Stimulated activated naive CD8-positive, alpha-beta T cell treated with anti-CD3 and anti-CD28 coated beads, Interleukin-15, Interleukin-2, amounts not matched to agents 100 ng/mL and 50 ng/mL, for 24 hours (primary cell): ENCODE data around the gene GCLC.

Experiments used
- H3K27ac Mint-ChIP-seq: one replicate; pipeline ENCODE4 v1.8.0; 2021; ENCODE audit warnings: mild to moderate bottlenecking, mixed read lengths
- H3K27me3 Mint-ChIP-seq: one replicate; pipeline ENCODE4 v1.8.0; 2021; ENCODE audit warnings: mixed read lengths
- H3K36me3 Mint-ChIP-seq: one replicate; pipeline ENCODE4 v1.8.0; 2021; ENCODE audit warnings: low read depth, mixed read lengths
- H3K4me1 Mint-ChIP-seq: one replicate; pipeline ENCODE4 v1.8.0; 2021; ENCODE audit warnings: low read depth, mixed read lengths
- H3K4me3 Mint-ChIP-seq: one replicate; pipeline ENCODE4 v1.8.0; 2021; ENCODE audit warnings: mild to moderate bottlenecking, mixed read lengths
- H3K9me3 Mint-ChIP-seq: one replicate; pipeline ENCODE4 v1.8.0; 2021; ENCODE audit warnings: mixed read lengths

GCLC gene

GRCh38 chr6:53520320-53520928, 24.5 kb downstream of the GCLC start:
- H3K36me3 Mint-ChIP-seq = peaks cover 9% of the 10 kb centered on the region
- H3K9me3 Mint-ChIP-seq = no peaks in the 10 kb centered on the region
- H3K27me3 Mint-ChIP-seq = no peaks in the 10 kb centered on the region
- H3K4me3 Mint-ChIP-seq = no peak overlapping the region
- no peaks in the 10 kb centered on the region for H3K4me1 Mint-ChIP-seq
- H3K27ac Mint-ChIP-seq = no peak overlapping the region

- no peaks in the 10 kb centered on the region for H3K27me3 Mint-ChIP-seq
- H3K4me3 Mint-ChIP-seq = no peak overlapping the region
- H3K9me3 Mint-ChIP-seq = no peaks in the 10 kb centered on the region
- peaks cover 14% of the 10 kb centered on the region for H3K36me3 Mint-ChIP-seq
- no peaks in the 10 kb centered on the region for H3K4me1 Mint-ChIP-seq
- no peak overlapping the region for H3K27ac Mint-ChIP-seq
Observed at GRCh38 chr6:53518862-53519261, 26.0 kb downstream of the GCLC start.

DNA sequence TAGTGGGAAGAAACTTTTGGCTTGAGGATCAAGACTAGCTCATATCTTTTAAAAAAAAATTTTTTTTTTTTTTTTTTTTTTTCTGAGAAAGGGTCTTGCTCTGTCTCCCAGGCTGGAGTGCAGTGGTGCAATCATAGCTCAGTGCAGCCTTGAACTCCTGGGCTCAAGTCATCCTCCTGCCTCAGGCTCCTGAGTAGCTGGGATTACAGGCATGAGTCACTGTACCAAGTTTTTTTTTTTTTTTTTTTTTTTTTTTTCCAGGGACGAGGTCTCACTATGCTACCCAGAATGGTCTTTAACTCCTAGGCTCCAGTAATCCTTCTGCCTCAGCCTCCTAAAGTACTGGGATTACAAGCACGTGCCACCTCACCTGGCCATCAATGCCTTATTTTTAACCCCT, 27.9 kb downstream of the GCLC start:
- H3K9me3 Mint-ChIP-seq = no peaks in the 10 kb centered on the region
- no peak overlapping the region for H3K4me3 Mint-ChIP-seq
- H3K4me1 Mint-ChIP-seq = no peaks in the 10 kb centered on the region
- H3K27ac Mint-ChIP-seq = no peak overlapping the region
- peaks cover 28% of the 10 kb centered on the region for H3K36me3 Mint-ChIP-seq
- H3K27me3 Mint-ChIP-seq = no peaks in the 10 kb centered on the region

GRCh38 chr6:53514677-53515076, 30.2 kb downstream of the GCLC start:
- Mint-ChIP-seq H3K9me3 (no peaks in the 10 kb centered on the region), H3K27me3 (no peaks in the 10 kb centered on the region), H3K4me3 (no peak overlapping the region), H3K36me3 (peaks cover 40% of the 10 kb centered on the region), H3K4me1 (no peaks in the 10 kb centered on the region), H3K27ac (no peak overlapping the region)

GRCh38 chr6:53513519-53513966, 31.4 kb downstream of the GCLC start:
- H3K4me3 Mint-ChIP-seq = no peak overlapping the region
- no peaks in the 10 kb centered on the region for H3K9me3 Mint-ChIP-seq
- no peaks in the 10 kb centered on the region for H3K27me3 Mint-ChIP-seq
- H3K27ac Mint-ChIP-seq = no peak overlapping the region
- peaks cover 45% of the 10 kb centered on the region for H3K36me3 Mint-ChIP-seq
- no peaks in the 10 kb centered on the region for H3K4me1 Mint-ChIP-seq

- Mint-ChIP-seq H3K27me3 (no peaks in the 10 kb centered on the region), H3K36me3 (peaks cover 50% of the 10 kb centered on the region), H3K4me1 (no peaks in the 10 kb centered on the region), H3K9me3 (no peaks in the 10 kb centered on the region), H3K27ac (no peak overlapping the region), H3K4me3 (no peak overlapping the region)
Observed at GRCh38 chr6:53513056-53513455, 31.8 kb downstream of the GCLC start.

- Mint-ChIP-seq H3K4me3 (no peak overlapping the region), H3K4me1 (no peaks in the 10 kb centered on the region), H3K36me3 (peaks cover 50% of the 10 kb centered on the region), H3K27me3 (no peaks in the 10 kb centered on the region), H3K27ac (no peak overlapping the region), H3K9me3 (no peaks in the 10 kb centered on the region)
Observed at GRCh38 chr6:53512626-53513025, 32.3 kb downstream of the GCLC start.

DNA sequence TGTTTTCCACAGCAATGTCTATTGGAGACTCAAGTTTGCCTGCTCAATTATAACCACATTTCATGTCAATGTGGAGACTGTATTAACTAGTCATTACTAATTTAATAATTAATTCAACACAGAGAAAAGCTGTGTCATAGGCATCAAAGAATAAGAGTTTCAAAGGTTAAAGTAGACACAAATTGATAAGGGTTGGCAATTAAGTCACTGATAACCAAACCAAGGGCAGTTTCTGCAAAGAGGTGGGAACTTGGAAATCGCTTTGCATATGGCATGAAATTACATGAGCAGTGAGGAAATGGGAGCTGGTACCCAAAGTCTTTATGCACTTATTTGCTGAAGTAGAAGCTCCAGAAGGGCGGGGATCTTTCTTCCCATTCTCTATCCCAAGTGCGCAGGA, 34.2 kb downstream of the GCLC start:
- Mint-ChIP-seq H3K36me3 (peaks cover 56% of the 10 kb centered on the region), H3K9me3 (no peaks in the 10 kb centered on the region), H3K4me1 (no peaks in the 10 kb centered on the region)

DNA sequence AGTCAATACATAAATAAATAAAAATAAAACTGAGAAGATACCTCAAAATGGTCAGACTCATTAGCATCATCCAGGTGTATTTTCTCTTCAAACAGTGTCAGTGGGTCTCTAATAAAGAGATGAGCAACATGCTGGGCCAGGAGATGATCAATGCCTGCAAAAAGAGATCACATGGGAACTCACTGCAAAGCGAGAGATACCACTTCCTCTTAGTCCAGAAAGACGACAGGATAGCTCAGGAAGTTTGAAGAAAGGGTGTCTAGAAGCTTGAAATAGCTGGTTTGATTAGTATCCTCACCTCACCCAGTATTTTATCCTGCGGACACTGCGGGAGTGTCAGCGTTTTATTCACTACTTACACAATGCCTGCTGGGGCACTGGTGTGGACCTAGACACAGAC, 38.0 kb downstream of the GCLC start:
- Mint-ChIP-seq H3K4me3 (no peak overlapping the region), H3K36me3 (peaks cover 65% of the 10 kb centered on the region), H3K27me3 (no peaks in the 10 kb centered on the region), H3K4me1 (no peaks in the 10 kb centered on the region), H3K9me3 (no peaks in the 10 kb centered on the region), H3K27ac (no peak overlapping the region)

More for the DNA sequence above, 34.2 kb downstream of the GCLC start:
- H3K4me3 Mint-ChIP-seq = no peak overlapping the region
- H3K27ac Mint-ChIP-seq = no peak overlapping the region
- H3K27me3 Mint-ChIP-seq = no peaks in the 10 kb centered on the region

GRCh38 chr6:53504512-53504911, 40.4 kb downstream of the GCLC start:
- H3K27ac Mint-ChIP-seq = no peak overlapping the region
- H3K36me3 Mint-ChIP-seq = peaks cover 66% of the 10 kb centered on the region
- no peaks in the 10 kb centered on the region for H3K4me1 Mint-ChIP-seq
- H3K27me3 Mint-ChIP-seq = no peaks in the 10 kb centered on the region
- no peak overlapping the region for H3K4me3 Mint-ChIP-seq
- H3K9me3 Mint-ChIP-seq = no peaks in the 10 kb centered on the region

GRCh38 chr6:53503060-53503459, 41.8 kb downstream of the GCLC start:
- Mint-ChIP-seq H3K27ac (no peak overlapping the region), H3K27me3 (no peaks in the 10 kb centered on the region), H3K4me1 (no peaks in the 10 kb centered on the region), H3K4me3 (no peak overlapping the region), H3K9me3 (no peaks in the 10 kb centered on the region), H3K36me3 (peaks cover 65% of the 10 kb centered on the region)

GRCh38 chr6:53501432-53501831, 43.5 kb downstream of the GCLC start:
- Mint-ChIP-seq H3K4me1 (no peaks in the 10 kb centered on the region), H3K36me3 (peaks cover 57% of the 10 kb centered on the region), H3K27ac (no peak overlapping the region), H3K9me3 (no peaks in the 10 kb centered on the region), H3K27me3 (no peaks in the 10 kb centered on the region), H3K4me3 (no peak overlapping the region)

GRCh38 chr6:53500095-53500494, 44.8 kb downstream of the GCLC start:
- Mint-ChIP-seq H3K27me3 (no peaks in the 10 kb centered on the region), H3K4me3 (no peak overlapping the region), H3K27ac (no peak overlapping the region), H3K36me3 (peaks cover 44% of the 10 kb centered on the region), H3K4me1 (no peaks in the 10 kb centered on the region), H3K9me3 (no peaks in the 10 kb centered on the region)

- Mint-ChIP-seq H3K9me3 (no peaks in the 10 kb centered on the region), H3K27me3 (peaks cover 6% of the 10 kb centered on the region), H3K27ac (no peak overlapping the region), H3K4me1 (peaks cover 7% of the 10 kb centered on the region), H3K36me3 (peaks cover 37% of the 10 kb centered on the region), H3K4me3 (no peak overlapping the region)
Observed at GRCh38 chr6:53499094-53499493, 45.8 kb downstream of the GCLC start.

GRCh38 chr6:53498649-53499048, 46.3 kb downstream of the GCLC start:
- Mint-ChIP-seq H3K27ac (no peak overlapping the region), H3K27me3 (peaks cover 6% of the 10 kb centered on the region), H3K4me3 (no peak overlapping the region), H3K4me1 (peaks cover 9% of the 10 kb centered on the region), H3K36me3 (peaks cover 34% of the 10 kb centered on the region), H3K9me3 (no peaks in the 10 kb centered on the region)

- peaks cover 27% of the 10 kb centered on the region for H3K36me3 Mint-ChIP-seq
- H3K27ac Mint-ChIP-seq = no peak overlapping the region
- H3K9me3 Mint-ChIP-seq = no peaks in the 10 kb centered on the region
- H3K4me1 Mint-ChIP-seq = peaks cover 16% of the 10 kb centered on the region
- peaks cover 6% of the 10 kb centered on the region for H3K27me3 Mint-ChIP-seq
- H3K4me3 Mint-ChIP-seq = no peak overlapping the region
Observed at GRCh38 chr6:53497905-53498304, 47.0 kb downstream of the GCLC start.
